ENCODE data around the gene SRRM3.
"Not testable (repeated sequence)": the region's sequence is repeated elsewhere in the genome, so short reads cannot be mapped to it uniquely, and the experiment has no call there.

Gene SRRM3

DNA sequence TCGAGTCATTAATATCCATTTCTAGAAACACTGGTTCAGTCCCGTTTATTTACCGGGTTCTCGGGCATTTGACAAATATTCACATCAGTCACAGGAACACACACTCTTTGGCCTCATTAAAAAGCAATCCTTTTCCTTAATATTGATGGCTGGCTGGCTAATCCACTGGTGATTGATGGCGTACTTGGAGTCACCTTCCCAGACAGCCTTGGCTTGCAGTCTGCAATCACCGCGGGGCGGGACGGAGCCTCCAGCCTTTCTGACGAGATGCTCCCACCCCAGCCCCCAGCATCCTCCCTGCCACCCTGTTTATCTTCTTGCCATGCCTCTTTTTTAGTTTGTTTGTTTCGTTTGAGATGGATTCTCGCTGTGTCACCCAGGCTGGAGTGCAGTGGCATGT is 36.6 kb downstream of the SRRM3 start:
- H2AFZ ChIP-seq (ENCODE audit: low read depth, low read length) = no peak overlapping the region
- H3K79me1 ChIP-seq (replicated peaks; ENCODE audit: low read length, poor library complexity, severe bottlenecking) = no peaks in the 10 kb centered on the region
- H3K4ac ChIP-seq (ENCODE audit: low read depth in 1 of 2, low read length in 2 of 2) = no peak overlapping the region
- 70% methylated on average over 12 of the region's 12 CpGs for WGBS
- no peak overlapping the region for H3K18ac ChIP-seq (ENCODE audit: low read depth in 1 of 2, low read length in 2 of 2)
- H3K9me3 ChIP-seq (ENCODE audit: control insufficient read depth, low read length) = no peaks in the 10 kb centered on the region
- H3K27me3 ChIP-seq (ENCODE audit: control insufficient read depth in 1 of 2, insufficient read depth in 1 of 2, low read length in 2 of 2) = peaks cover 29 to 37% of the 10 kb centered on the region in 2 experiments
- H3K9ac ChIP-seq (ENCODE audit: low read length) = no peak overlapping the region
- no peak overlapping the region for H2BK15ac ChIP-seq (ENCODE audit: low read depth, poor library complexity, severe bottlenecking)
- H2BK5ac ChIP-seq (ENCODE audit: low read depth, low read length, poor library complexity, severe bottlenecking) = no peak overlapping the region
- no peak for DNase-seq
- no peak overlapping the region for H3K14ac ChIP-seq (ENCODE audit: low read length in 2 of 2)
- H3K27ac ChIP-seq (ENCODE audit: low read length, poor library complexity, severe bottlenecking) = no peak overlapping the region
- no peak overlapping the region for H3K23ac ChIP-seq (ENCODE audit: low read length in 2 of 2)
- no peak overlapping the region for H4K8ac ChIP-seq (ENCODE audit: low read length)
- no peak overlapping the region for H3K4me3 ChIP-seq (ENCODE audit: insufficient read depth in 1 of 2, low read depth in 1 of 2, low read length in 2 of 2)
- H3K4me1 ChIP-seq (ENCODE audit: control insufficient read depth, insufficient read depth, low read depth, low read length) = peaks cover 6% of the 10 kb centered on the region
- H2BK12ac ChIP-seq (ENCODE audit: low read length in 2 of 2) = no peak overlapping the region
- no peaks in the 10 kb centered on the region for H3K36me3 ChIP-seq (ENCODE audit: control insufficient read depth in 1 of 2, insufficient read depth in 2 of 2, low read depth in 1 of 2, low read length in 2 of 2)
- no peak overlapping the region for H2AK5ac ChIP-seq (ENCODE audit: low read length, severe bottlenecking)
- H3K4me2 ChIP-seq (ENCODE audit: low read length, poor library complexity, severe bottlenecking) = no peak overlapping the region
- H2BK120ac ChIP-seq (ENCODE audit: low read depth, low read length) = no peak overlapping the region
- H4K91ac ChIP-seq (ENCODE audit: low read length) = no peak overlapping the region

DNA sequence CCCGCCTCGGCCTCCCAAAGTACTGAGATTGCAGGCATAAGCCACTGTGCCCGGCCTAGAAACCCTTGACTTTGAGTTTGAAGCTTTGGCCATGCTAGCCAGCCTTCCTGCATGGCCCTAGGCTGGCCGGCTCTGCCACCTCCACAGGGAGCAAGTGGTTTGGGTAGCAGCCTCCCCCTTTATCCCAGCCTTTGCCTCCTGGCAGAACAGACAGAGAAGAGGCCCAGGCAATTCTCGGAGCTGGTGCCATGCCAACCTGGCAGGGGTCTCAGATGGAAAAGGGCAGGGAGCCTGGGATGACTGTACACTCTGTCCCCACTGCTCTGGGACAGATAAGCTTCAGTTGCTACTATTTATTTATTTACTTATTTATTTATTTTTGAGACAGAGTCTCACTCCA is 39.4 kb downstream of the SRRM3 start:
- Histone ChIP-seq H3K4me2 (ENCODE audit: low read length, poor library complexity, severe bottlenecking) (no peak overlapping the region), H3K4me3 (ENCODE audit: insufficient read depth in 1 of 2, low read depth in 1 of 2, low read length in 2 of 2) (no peak overlapping the region), H3K9ac (ENCODE audit: low read length) (no peak overlapping the region), H3K36me3 (ENCODE audit: control insufficient read depth in 1 of 2, insufficient read depth in 2 of 2, low read depth in 1 of 2, low read length in 2 of 2) (no peaks in the 10 kb centered on the region), H3K9me3 (ENCODE audit: control insufficient read depth, low read length) (no peaks in the 10 kb centered on the region), H3K23ac (ENCODE audit: low read length in 2 of 2) (no peak overlapping the region), H3K4me1 (ENCODE audit: control insufficient read depth, insufficient read depth, low read depth, low read length) (peaks cover 2% of the 10 kb centered on the region), H3K4ac (ENCODE audit: low read depth in 1 of 2, low read length in 2 of 2) (no peak overlapping the region), H3K27me3 (ENCODE audit: control insufficient read depth in 1 of 2, insufficient read depth in 1 of 2, low read length in 2 of 2) (peaks cover 22 to 24% of the 10 kb centered on the region in 2 experiments), H4K8ac (ENCODE audit: low read length) (no peak overlapping the region), H2BK120ac (ENCODE audit: low read depth, low read length) (no peak overlapping the region), H2BK15ac (ENCODE audit: low read depth, poor library complexity, severe bottlenecking) (no peak overlapping the region), H3K18ac (ENCODE audit: low read depth in 1 of 2, low read length in 2 of 2) (no peak overlapping the region), H2BK12ac (ENCODE audit: low read length in 2 of 2) (no peak overlapping the region), H3K27ac (ENCODE audit: low read length, poor library complexity, severe bottlenecking) (no peak overlapping the region), H2AFZ (ENCODE audit: low read depth, low read length) (no peak overlapping the region), H2BK5ac (ENCODE audit: low read depth, low read length, poor library complexity, severe bottlenecking) (no peak overlapping the region), H3K14ac (ENCODE audit: low read length in 2 of 2) (no peak overlapping the region), H3K79me1 (replicated peaks; ENCODE audit: low read length, poor library complexity, severe bottlenecking) (no peaks in the 10 kb centered on the region), H4K91ac (ENCODE audit: low read length) (no peak overlapping the region), H2AK5ac (ENCODE audit: low read length, severe bottlenecking) (no peak overlapping the region)
- no peak for DNase-seq
- 89% methylated on average over 4 of the region's 5 CpGs for WGBS

DNA sequence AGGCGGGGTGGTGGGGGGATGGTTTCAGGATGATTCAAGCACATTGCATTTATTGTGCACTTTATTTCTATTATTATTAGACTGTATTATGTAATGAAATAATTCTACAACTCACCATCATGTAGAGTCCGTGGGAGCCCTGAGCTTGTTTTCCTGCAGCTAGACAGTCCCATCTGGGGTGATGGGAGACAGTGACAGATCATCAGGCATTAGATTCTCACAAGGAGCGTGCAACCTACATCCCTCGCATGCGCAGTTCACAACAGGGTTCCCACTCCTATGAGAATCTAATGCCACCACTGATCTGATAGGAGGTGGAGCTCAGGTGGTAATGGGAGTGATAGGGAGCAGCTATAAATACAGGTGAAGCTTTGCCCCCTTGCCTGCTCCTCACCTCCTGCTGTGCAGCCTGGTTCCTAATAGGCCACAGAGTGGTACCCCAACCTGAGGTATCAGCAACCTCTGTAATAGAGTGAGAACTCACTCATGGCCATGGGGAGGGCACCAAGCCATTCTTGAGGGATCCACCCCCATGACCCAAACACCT is 40.9 kb downstream of the SRRM3 start:
- not testable (repeated sequence) for H2BK120ac ChIP-seq (ENCODE audit: low read depth, low read length); H4K8ac ChIP-seq (ENCODE audit: low read length); H2BK12ac ChIP-seq (ENCODE audit: low read length in 2 of 2); H3K18ac ChIP-seq (ENCODE audit: low read depth in 1 of 2, low read length in 2 of 2); H2AK5ac ChIP-seq (ENCODE audit: low read length, severe bottlenecking); H3K4me3 ChIP-seq (ENCODE audit: insufficient read depth in 1 of 2, low read depth in 1 of 2, low read length in 2 of 2); H2BK15ac ChIP-seq (ENCODE audit: low read depth, poor library complexity, severe bottlenecking); H3K27ac ChIP-seq (ENCODE audit: low read length, poor library complexity, severe bottlenecking); H3K9ac ChIP-seq (ENCODE audit: low read length); H3K9me3 ChIP-seq (ENCODE audit: control insufficient read depth, low read length); H3K4ac ChIP-seq (ENCODE audit: low read depth in 1 of 2, low read length in 2 of 2); H2BK5ac ChIP-seq (ENCODE audit: low read depth, low read length, poor library complexity, severe bottlenecking); H2AFZ ChIP-seq (ENCODE audit: low read depth, low read length); H3K36me3 ChIP-seq (ENCODE audit: control insufficient read depth in 1 of 2, insufficient read depth in 2 of 2, low read depth in 1 of 2, low read length in 2 of 2); H3K4me1 ChIP-seq (ENCODE audit: control insufficient read depth, insufficient read depth, low read depth, low read length); H3K79me1 ChIP-seq (replicated peaks; ENCODE audit: low read length, poor library complexity, severe bottlenecking); H3K23ac ChIP-seq (ENCODE audit: low read length in 2 of 2); H4K91ac ChIP-seq (ENCODE audit: low read length); H3K14ac ChIP-seq (ENCODE audit: low read length in 2 of 2); DNase-seq; H3K4me2 ChIP-seq (ENCODE audit: low read length, poor library complexity, severe bottlenecking)
- 86% methylated on average over 4 of the region's 5 CpGs for WGBS
- H3K27me3 ChIP-seq (ENCODE audit: control insufficient read depth in 1 of 2, insufficient read depth in 1 of 2, low read length in 2 of 2) = peaks cover 25 to 29% of the 10 kb centered on the region in 2 experiments

DNA sequence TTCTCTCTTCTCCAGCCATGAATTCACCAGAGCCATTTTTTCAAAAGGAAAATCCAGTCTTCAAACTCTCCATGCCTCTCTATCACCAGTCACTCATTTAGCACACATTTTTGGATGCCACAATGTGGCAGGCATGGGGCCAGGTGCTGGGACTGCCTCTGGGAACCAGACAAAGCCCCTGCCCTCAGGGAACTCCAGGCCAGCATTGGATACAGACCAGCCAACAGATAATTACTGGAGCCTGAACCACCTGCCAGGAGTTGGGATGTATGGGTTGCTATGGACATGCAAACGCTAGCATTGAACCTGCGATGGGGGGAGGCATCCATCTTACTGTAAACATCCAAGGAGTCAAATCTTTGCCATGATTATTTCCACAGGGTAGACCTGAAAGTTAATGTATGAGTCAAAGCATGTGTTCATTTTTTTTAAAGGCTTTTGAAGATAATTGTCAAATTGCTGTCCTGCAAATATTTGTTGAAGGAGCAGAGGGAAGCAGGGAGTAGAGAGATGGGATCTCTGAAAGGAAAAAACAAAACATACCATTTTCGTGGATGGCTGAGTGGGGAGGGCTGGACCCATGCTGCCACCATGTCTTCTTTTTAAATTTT is 43.2 kb downstream of the SRRM3 start:
- no peaks in the 10 kb centered on the region for H3K36me3 ChIP-seq (ENCODE audit: control insufficient read depth in 1 of 2, insufficient read depth in 2 of 2, low read depth in 1 of 2, low read length in 2 of 2)
- H2BK120ac ChIP-seq (ENCODE audit: low read depth, low read length) = no peak overlapping the region
- H2BK5ac ChIP-seq (ENCODE audit: low read depth, low read length, poor library complexity, severe bottlenecking) = no peak overlapping the region
- no peak overlapping the region for H3K4ac ChIP-seq (ENCODE audit: low read depth in 1 of 2, low read length in 2 of 2)
- no peak overlapping the region for H3K4me2 ChIP-seq (ENCODE audit: low read length, poor library complexity, severe bottlenecking)
- no peak overlapping the region for H3K4me3 ChIP-seq (ENCODE audit: insufficient read depth in 1 of 2, low read depth in 1 of 2, low read length in 2 of 2)
- no peak overlapping the region for H4K8ac ChIP-seq (ENCODE audit: low read length)
- H3K27ac ChIP-seq (ENCODE audit: low read length, poor library complexity, severe bottlenecking) = no peak overlapping the region
- no peak overlapping the region for H3K18ac ChIP-seq (ENCODE audit: low read depth in 1 of 2, low read length in 2 of 2)
- no peak overlapping the region for H3K9ac ChIP-seq (ENCODE audit: low read length)
- peaks cover 2% of the 10 kb centered on the region for H3K4me1 ChIP-seq (ENCODE audit: control insufficient read depth, insufficient read depth, low read depth, low read length)
- peaks cover 24 to 26% of the 10 kb centered on the region in 2 experiments for H3K27me3 ChIP-seq (ENCODE audit: control insufficient read depth in 1 of 2, insufficient read depth in 1 of 2, low read length in 2 of 2)
- H2BK15ac ChIP-seq (ENCODE audit: low read depth, poor library complexity, severe bottlenecking) = no peak overlapping the region
- no peak overlapping the region for H2BK12ac ChIP-seq (ENCODE audit: low read length in 2 of 2)
- H4K91ac ChIP-seq (ENCODE audit: low read length) = no peak overlapping the region
- 50% methylated on average over 1 of the region's 3 CpGs for WGBS
- H3K79me1 ChIP-seq (replicated peaks; ENCODE audit: low read length, poor library complexity, severe bottlenecking) = no peaks in the 10 kb centered on the region
- no peak for DNase-seq
- no peak overlapping the region for H2AFZ ChIP-seq (ENCODE audit: low read depth, low read length)
- H3K14ac ChIP-seq (ENCODE audit: low read length in 2 of 2) = no peak overlapping the region
- no peaks in the 10 kb centered on the region for H3K9me3 ChIP-seq (ENCODE audit: control insufficient read depth, low read length)
- H3K23ac ChIP-seq (ENCODE audit: low read length in 2 of 2) = no peak overlapping the region
- no peak overlapping the region for H2AK5ac ChIP-seq (ENCODE audit: low read length, severe bottlenecking)

All from mesenchymal stem cell (in vitro differentiated cells and primary cell).